Measurements from ENCODE around the gene MGA. TPM values are rescaled to one million over a fixed set of nuclear protein-coding genes. Genes with fewer than 3 reads are reported as not detected.

Gene MGA
- total RNA-seq (10 to 100 TPM; 19.6 to 75.2 (median 47.4) TPM), polyA plus RNA-seq (1 to 10 TPM; 2.1 to 2.3 (median 2.2) TPM)
- long read RNA-seq, donor 1: 0 reads
- long read RNA-seq, donor 2, partial matches to known transcripts: 0 of 2 reads
- long read RNA-seq, donor 2, other reads (novel, unspliced or antisense): 0 of 2 reads
- long read RNA-seq, donor 3: 0 reads
- long read RNA-seq, donor 4: 0 reads
- long read RNA-seq, donor 5, partial matches to known transcripts: 0 of 2 reads
- long read RNA-seq, donor 5, other reads (novel, unspliced or antisense): 0 of 2 reads
- long read RNA-seq, donor 6, partial matches to known transcripts: 0 of 3 reads
- long read RNA-seq, donor 6, other reads (novel, unspliced or antisense): 0 of 3 reads
- long read RNA-seq, donor 7, partial matches to known transcripts: 0 of 2 reads
- long read RNA-seq, donor 7, other reads (novel, unspliced or antisense): 0 of 2 reads
- long read RNA-seq, donor 8: 0 reads
- long read RNA-seq, donor 9, partial matches to known transcripts: 0 of 1 reads
- long read RNA-seq, donor 9, other reads (novel, unspliced or antisense): 0 of 1 reads
- long read RNA-seq, donor 10: 0 reads

DNA sequence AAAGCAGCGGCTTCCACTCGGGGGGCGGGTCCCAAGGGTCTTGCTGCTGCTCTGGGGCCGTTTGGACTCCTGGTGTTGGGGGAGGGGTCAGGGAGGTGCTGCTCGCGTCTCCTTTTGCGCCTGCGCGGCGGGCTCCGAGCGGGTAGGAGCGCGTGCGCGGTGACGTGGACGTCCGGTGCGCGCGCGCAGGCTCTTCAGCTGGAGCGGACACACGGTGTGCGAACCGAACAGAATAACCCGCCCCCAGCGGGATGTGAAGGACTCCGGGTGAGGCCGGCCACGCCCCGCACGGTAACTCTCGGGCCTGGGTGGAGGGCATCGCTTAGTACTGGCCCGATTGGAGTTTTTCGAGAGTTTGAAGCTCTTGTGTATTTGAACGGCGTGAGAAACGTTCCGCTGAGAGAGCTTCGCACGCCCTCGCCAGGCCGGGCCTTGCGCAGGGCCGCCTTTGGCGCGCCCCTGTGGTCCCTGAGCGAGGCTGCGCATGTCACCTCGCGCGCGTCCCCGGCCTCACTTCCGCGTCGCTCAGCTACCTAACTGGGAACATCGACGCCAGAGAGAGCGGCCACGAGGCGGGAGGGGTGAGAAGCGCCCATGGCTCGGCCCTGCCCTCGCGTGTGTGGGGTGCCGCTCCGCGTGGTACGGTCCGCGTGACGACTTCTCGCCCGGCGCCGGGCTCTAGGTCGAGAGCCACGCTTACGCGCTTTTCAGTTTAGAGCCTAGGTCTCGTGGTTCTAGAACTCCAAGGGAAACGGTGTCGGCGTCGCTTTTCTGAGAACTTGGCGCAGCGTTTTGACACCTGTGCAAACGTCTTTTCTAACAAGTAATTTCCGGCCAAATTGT, at the start of gene MGA:
TSS of gene MGA (plus strand) at position 171 of the 843 bp plus-strand sequence.
- intact Hi-C loops (cut with DNase I; ENCODE audit: low total_unique reads): no loop called here
- WGBS, 5 donors: 1 to 3% (median 1%) methylated on average over 25 to 93 of the region's 93 CpGs
- H3K4me3 ChIP-seq: peak within 1 kb of the TSS; percentile 52 to 60 (median 58)
- no peaks in the 10 kb centered on the region for H3K27me3 ChIP-seq
- peaks cover 18 to 56% (median 37%) of the 10 kb centered on the region in 4 donors for H3K4me1 ChIP-seq
- no peaks in the 10 kb centered on the region for H3K36me3 ChIP-seq
- peak; percentile 94 to 98 for DNase-seq
- peak within 1 kb of the TSS; percentile 68 to 94 (median 90) for H3K27ac ChIP-seq
- no peaks in the 10 kb centered on the region for H3K9me3 ChIP-seq
- TF ChIP-seq POLR2A (IDR thresholded peaks at IDR 0.05) (no peak), POLR2AphosphoS5 (IDR thresholded peaks at IDR 0.05) (peak in 2 of 3 donors; percentile 46 to 65)

DNA sequence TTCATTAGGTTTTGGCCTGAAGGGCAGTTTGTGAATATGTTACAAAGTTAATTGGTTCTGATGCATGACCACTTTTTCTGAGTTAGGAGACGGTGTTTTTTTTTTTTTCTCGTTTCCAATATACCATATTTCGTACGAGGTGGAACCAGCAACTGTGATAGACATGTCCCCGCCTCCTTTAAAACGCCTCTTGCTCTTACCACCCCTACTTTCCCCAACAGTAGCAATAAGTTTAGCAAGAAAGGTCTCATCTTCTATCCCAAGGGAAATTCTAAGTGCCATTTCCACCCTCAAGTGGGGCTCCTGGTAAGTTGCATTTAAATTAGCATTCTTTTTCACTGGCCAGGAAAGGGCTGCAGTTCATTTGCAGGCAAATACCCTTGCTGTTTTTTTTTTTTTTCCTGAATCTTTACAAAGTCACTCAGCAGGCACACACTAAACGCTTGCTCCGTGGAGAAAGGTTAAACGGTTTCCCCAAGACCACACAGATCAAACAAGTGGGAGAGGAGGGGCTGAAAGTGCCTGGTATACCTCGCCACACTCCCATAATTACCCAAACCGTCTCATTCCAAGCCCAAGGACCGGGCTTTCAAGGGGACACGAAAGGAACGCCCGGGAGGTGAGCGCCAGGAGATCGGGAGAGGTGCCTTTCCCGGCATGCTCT, 39.5 kb upstream of the MGA start:
- no peaks in the 10 kb centered on the region for H3K27me3 ChIP-seq
- peaks cover 0 to 5% (median 2%) of the 10 kb centered on the region in 4 donors for H3K9me3 ChIP-seq
- no peaks in the 10 kb centered on the region for H3K36me3 ChIP-seq
- peak overlapping the region; percentile 49 to 62 (median 55) for H3K4me3 ChIP-seq
- peak in 1 of 2 donors; percentile 16 for DNase-seq
- H3K4me1 ChIP-seq: peaks cover 11 to 24% (median 19%) of the 10 kb centered on the region in 4 donors
- 18 to 21% (median 20%) methylated on average over 16 to 18 of the region's 18 CpGs for WGBS, 5 donors
- intact Hi-C loops (cut with DNase I; ENCODE audit: low total_unique reads): no loop called here
- TF ChIP-seq EP300 (IDR thresholded peaks at IDR 0.05) (no peak), POLR2A (IDR thresholded peaks at IDR 0.05) (no peak)
- TF ChIP-seq, protein P1, sequence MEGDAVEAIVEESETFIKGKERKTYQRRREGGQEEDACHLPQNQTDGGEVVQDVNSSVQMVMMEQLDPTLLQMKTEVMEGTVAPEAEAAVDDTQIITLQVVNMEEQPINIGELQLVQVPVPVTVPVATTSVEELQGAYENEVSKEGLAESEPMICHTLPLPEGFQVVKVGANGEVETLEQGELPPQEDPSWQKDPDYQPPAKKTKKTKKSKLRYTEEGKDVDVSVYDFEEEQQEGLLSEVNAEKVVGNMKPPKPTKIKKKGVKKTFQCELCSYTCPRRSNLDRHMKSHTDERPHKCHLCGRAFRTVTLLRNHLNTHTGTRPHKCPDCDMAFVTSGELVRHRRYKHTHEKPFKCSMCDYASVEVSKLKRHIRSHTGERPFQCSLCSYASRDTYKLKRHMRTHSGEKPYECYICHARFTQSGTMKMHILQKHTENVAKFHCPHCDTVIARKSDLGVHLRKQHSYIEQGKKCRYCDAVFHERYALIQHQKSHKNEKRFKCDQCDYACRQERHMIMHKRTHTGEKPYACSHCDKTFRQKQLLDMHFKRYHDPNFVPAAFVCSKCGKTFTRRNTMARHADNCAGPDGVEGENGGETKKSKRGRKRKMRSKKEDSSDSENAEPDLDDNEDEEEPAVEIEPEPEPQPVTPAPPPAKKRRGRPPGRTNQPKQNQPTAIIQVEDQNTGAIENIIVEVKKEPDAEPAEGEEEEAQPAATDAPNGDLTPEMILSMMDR (IDR thresholded peaks at IDR 0.05): no peak
- H3K27ac ChIP-seq: peak overlapping the region; percentile 60 to 88 (median 79)

DNA sequence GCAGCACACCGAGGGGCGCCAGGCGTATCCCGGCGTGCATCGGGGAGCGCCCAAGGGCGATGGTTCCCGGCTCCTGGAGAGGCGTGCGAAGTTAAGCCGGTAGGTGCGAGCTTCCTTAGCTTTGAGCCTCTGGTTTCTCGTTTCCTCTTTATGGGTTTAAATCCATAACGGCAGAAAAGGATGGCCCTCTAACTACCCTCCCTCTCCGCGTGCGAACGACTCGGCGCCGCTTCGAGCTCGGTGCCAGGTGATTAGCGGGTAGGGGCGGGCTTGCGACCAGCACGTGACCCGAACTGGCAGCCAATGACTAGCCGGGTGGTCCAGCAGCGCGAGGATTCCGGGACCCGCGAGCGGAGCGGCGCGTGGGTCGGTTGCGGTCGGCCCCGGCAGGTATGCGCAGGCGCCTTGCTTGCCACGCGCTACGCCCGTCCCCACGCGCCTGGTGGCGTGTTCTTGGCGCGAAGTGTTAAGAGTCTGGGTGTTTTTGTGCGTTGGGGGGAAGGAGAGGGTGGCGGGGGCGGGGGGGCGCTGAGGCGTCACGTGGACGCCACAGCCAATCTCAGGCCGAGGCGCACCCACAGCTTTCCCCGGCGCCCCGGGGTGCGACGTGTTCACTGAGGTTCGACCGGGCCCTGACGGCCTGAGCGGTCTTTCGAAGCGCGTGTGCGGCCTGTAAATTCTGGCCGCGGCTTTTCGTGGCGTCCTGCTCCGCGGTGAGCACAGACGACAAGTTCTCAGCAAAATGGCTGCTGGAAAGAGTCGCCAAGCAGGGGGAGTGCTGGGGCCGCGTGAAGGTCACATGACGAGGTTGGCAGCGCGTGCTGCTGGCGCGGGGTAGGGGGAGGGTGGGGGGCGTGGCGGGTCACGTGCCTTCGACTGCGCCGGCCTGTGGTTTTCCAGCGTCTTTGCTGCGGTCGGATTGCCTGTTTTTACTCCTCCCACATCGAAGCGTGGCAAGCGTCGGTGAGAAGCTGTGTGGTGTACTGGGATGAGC, 38.7 kb upstream of the MGA start:
- intact Hi-C loops (cut with DNase I; ENCODE audit: low total_unique reads): no loop called here

DNA sequence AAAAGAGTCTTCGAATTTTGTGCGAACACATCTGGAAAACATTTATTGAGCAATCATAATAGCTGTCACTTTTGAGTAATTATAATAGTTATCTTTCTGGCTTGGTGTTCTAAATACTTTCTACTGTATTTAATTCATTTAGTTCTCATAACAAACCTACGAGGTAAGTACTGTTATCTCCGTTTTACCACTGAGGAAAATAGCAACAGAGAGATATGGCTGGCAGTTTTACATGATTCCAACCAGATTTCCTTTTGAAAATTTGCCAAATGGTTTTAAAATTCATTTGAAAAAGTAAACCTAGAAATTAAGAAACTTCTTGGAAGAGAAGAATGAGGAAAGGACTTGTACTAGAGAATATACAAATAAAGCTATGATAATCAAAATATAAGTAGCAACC, 37.3 kb upstream of the MGA start:
- WGBS, 5 donors: 68 to 72% (median 69%) methylated on average over 4 of the region's 4 CpGs
- Histone ChIP-seq H3K4me3 (no peak overlapping the region), H3K27me3 (no peaks in the 10 kb centered on the region), H3K27ac (no peak overlapping the region), H3K36me3 (no peaks in the 10 kb centered on the region), H3K4me1 (peaks cover 11 to 24% (median 19%) of the 10 kb centered on the region in 4 donors), H3K9me3 (peaks cover 0 to 5% (median 2%) of the 10 kb centered on the region in 4 donors)
- no peak for DNase-seq
- TF ChIP-seq EP300 (IDR thresholded peaks at IDR 0.05) (no peak), POLR2AphosphoS5 (IDR thresholded peaks at IDR 0.05) (no peak), POLR2A (IDR thresholded peaks at IDR 0.05) (no peak)
- TF ChIP-seq, protein P1 (IDR thresholded peaks at IDR 0.05): no peak
- intact Hi-C loops (cut with DNase I; ENCODE audit: low total_unique reads): no loop called here

More for the DNA sequence above, 38.7 kb upstream of the MGA start:
- DNase-seq: peak; percentile 79 to 96
- TF ChIP-seq POLR2AphosphoS5 (IDR thresholded peaks at IDR 0.05) (peak in 1 of 3 donors; percentile 67), EP300 (IDR thresholded peaks at IDR 0.05) (no peak)
- WGBS, 5 donors: 2 to 11% (median 3%) methylated on average over 21 to 104 of the region's 104 CpGs
- Histone ChIP-seq H3K36me3 (no peaks in the 10 kb centered on the region), H3K9me3 (peaks cover 0 to 5% (median 2%) of the 10 kb centered on the region in 4 donors), H3K27me3 (no peaks in the 10 kb centered on the region), H3K27ac (peak overlapping the region; percentile 60 to 88 (median 79)), H3K4me1 (peaks cover 11 to 24% (median 19%) of the 10 kb centered on the region in 4 donors), H3K4me3 (peak overlapping the region; percentile 49 to 62 (median 55))

Data from stomach (tissue), 19 donors.